SK-N-SH treated with all-trans-retinoic acid at 6 μM for 48 hours (cell line): ENCODE results near the gene SLC12A8.

ENCODE experiments used
- ATAC-seq: fragments of 200-7000 bp; cut with Tn5 transposase; 3 replicates; pipeline ENCODE4 v1.9.1; 2020; ENCODE audit warnings: mild to moderate bottlenecking, moderate library complexity
- ARNTL ChIP-seq: fragments of 450-650 bp; formaldehyde crosslinking; IDR thresholded peaks from 2 replicates; pipeline ENCODE4 v1.5.0; 2020; ENCODE audit warnings: low read depth, mild to moderate bottlenecking, moderate library complexity, borderline replicate concordance
- BACH2 ChIP-seq: fragments of 250-450 bp; sonication (Bioruptor Pico); IDR thresholded peaks from 2 replicates; pipeline ENCODE4 v1.9.0; 2021; ENCODE audit warnings: mild to moderate bottlenecking, borderline replicate concordance
- CSDC2 ChIP-seq: fragments of 250-450 bp; sonication (Bioruptor Pico); IDR thresholded peaks from 2 replicates; pipeline ENCODE4 v1.5.0; 2020; ENCODE audit warnings: mild to moderate bottlenecking, moderate library complexity
- ESRRG ChIP-seq: fragments of 250-450 bp; sonication (Bioruptor Pico); IDR thresholded peaks from 2 replicates; pipeline ENCODE4 v1.6.1; 2021; ENCODE audit warnings: mild to moderate bottlenecking
- ISL1 ChIP-seq: fragments of 250-450 bp; sonication (Bioruptor Pico); IDR thresholded peaks from 2 replicates; pipeline ENCODE4 v2.1.2; 2022; ENCODE audit warnings: mild to moderate bottlenecking, moderate library complexity
- OSR1 ChIP-seq: fragments of 250-450 bp; sonication (Bioruptor Pico); IDR thresholded peaks from 2 replicates; pipeline ENCODE4 v1.8.0; 2022; ENCODE audit warnings: moderate library complexity, mild to moderate bottlenecking, inconsistent platforms
- PPARA ChIP-seq: fragments of 250-450 bp; sonication (Bioruptor Pico); IDR thresholded peaks from 2 replicates; pipeline ENCODE4 v1.5.0; 2020; ENCODE audit warnings: mild to moderate bottlenecking, borderline replicate concordance
- RARB ChIP-seq: fragments of 250-450 bp; sonication (Bioruptor Pico); IDR thresholded peaks from 2 replicates; pipeline ENCODE4 v1.8.0; 2021; ENCODE audit warnings: mild to moderate bottlenecking, moderate library complexity
- SNAI2 ChIP-seq: fragments of 250-450 bp; sonication (Bioruptor Pico); IDR thresholded peaks from 2 replicates; pipeline ENCODE4 v1.5.0; 2020; ENCODE audit warnings: mild to moderate bottlenecking, moderate library complexity
- TCF4 ChIP-seq: fragments of 250-450 bp; sonication (Bioruptor Pico); IDR thresholded peaks from 2 replicates; pipeline ENCODE4 v1.8.0; 2021; ENCODE audit warnings: mild to moderate bottlenecking, moderate library complexity, borderline replicate concordance
- ZC3H10 ChIP-seq: fragments of 250-450 bp; sonication (Bioruptor Pico); IDR thresholded peaks from 2 replicates; pipeline ENCODE4 v1.5.1; 2021; ENCODE audit warnings: mild to moderate bottlenecking, moderate library complexity
- ZFP3 ChIP-seq: fragments of 250-450 bp; sonication (Bioruptor Pico); IDR thresholded peaks from 2 replicates; pipeline ENCODE4 v1.5.0; 2020; ENCODE audit warnings: mild to moderate bottlenecking, moderate library complexity
- ZFP30 ChIP-seq: fragments of 450-650 bp; formaldehyde crosslinking; IDR thresholded peaks from 2 replicates; pipeline ENCODE4 v1.5.0; 2022; ENCODE audit warnings: mild to moderate bottlenecking, moderate library complexity
- ZNF565 ChIP-seq: fragments of 450-650 bp; formaldehyde crosslinking; conservative IDR thresholded peaks from 2 replicates; pipeline ENCODE4 v1.5.0; 2020; ENCODE audit warnings: low read depth, mild to moderate bottlenecking, moderate library complexity
- ZNF70 ChIP-seq: fragments of 450-650 bp; formaldehyde crosslinking; IDR thresholded peaks from 2 replicates; pipeline ENCODE4 v1.5.0; 2020; ENCODE audit warnings: mild to moderate bottlenecking, moderate library complexity
- ZNF8 ChIP-seq: fragments of 450-650 bp; formaldehyde crosslinking; IDR thresholded peaks from 2 replicates; pipeline ENCODE4 v1.5.0; 2020; ENCODE audit warnings: mild to moderate bottlenecking, moderate library complexity
- TF ChIP-seq, protein P1 (sequence below): fragments of 250-450 bp; sonication (Bioruptor Pico); IDR thresholded peaks from 2 replicates; pipeline ENCODE4 v1.5.0; 2020; ENCODE audit warnings: mild to moderate bottlenecking, moderate library complexity
- TF ChIP-seq, protein P2 (sequence below): fragments of 250-450 bp; sonication (Bioruptor Pico); IDR thresholded peaks from 2 replicates; pipeline ENCODE4 v1.5.1; 2020; ENCODE audit warnings: low read depth, mild to moderate bottlenecking, moderate library complexity
- TF ChIP-seq, protein P3 (sequence below): fragments of 250-450 bp; sonication (Bioruptor Pico); IDR thresholded peaks from 2 replicates; pipeline ENCODE4 v1.5.1; 2021; ENCODE audit warnings: mild to moderate bottlenecking, moderate library complexity
- TF ChIP-seq, protein P4 (sequence below): fragments of 250-450 bp; sonication (Bioruptor Pico); IDR thresholded peaks from 2 replicates; pipeline ENCODE4 v1.8.0; 2021; ENCODE audit warnings: low read depth, mild to moderate bottlenecking, moderate library complexity, borderline replicate concordance
- TF ChIP-seq, protein P5 (sequence below): fragments of 250-450 bp; sonication (Bioruptor Pico); IDR thresholded peaks from 2 replicates; pipeline ENCODE4 v1.8.0; 2020; ENCODE audit warnings: mild to moderate bottlenecking, moderate library complexity, borderline replicate concordance

SLC12A8 gene

DNA sequence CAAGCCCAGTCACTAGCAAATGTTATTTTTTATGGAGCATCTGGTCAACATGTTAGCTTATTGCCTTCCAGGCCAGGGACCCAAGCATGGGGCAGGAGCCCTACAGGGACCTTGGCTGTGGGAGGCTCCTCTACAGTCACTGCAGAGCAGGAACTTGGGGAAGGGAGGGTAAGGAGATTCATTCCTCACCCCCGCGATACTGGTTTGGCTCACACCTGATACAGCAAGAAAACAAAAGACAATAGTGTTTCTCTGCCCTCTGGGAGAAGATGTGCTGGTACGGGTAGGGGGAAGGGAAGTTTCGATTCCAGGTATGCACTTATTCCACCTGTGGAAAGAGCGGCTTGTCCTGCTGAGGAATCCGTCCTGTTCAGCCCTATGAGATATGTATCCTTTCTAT, 77.6 kb downstream of the SLC12A8 start:
- no peak for TF ChIP-seq ZC3H10 (CRISPR knock-in tag)
- no peak for TF ChIP-seq ZFP30
- no peak for TF ChIP-seq ARNTL
- TF ChIP-seq, all 23 proteins: peak for 0
- ATAC-seq, result no peak

DNA sequence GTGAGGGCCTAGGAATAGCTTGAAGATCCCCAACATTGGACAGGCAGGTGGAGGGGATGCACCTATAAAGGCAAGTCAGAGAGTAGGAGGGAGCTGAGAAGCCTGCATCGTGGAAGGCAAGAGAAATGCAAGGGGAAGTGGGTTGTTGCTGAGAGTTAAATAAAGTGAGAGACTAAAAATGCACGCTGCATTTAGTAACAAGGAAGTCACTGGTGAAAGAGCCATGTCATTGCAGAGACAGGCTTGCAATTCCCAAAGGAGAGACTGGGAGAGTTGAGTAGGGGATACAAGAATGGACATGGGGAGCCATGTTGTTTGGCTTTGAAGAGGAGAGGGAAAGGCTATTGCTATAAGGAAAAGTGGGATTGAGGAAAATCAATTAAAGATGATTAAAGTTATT, 79.7 kb downstream of the SLC12A8 start:
- ATAC-seq, result no peak
- TF ChIP-seq SNAI2, result no peak
- no peak for TF ChIP-seq ZNF8
- TF ChIP-seq, protein P1, sequence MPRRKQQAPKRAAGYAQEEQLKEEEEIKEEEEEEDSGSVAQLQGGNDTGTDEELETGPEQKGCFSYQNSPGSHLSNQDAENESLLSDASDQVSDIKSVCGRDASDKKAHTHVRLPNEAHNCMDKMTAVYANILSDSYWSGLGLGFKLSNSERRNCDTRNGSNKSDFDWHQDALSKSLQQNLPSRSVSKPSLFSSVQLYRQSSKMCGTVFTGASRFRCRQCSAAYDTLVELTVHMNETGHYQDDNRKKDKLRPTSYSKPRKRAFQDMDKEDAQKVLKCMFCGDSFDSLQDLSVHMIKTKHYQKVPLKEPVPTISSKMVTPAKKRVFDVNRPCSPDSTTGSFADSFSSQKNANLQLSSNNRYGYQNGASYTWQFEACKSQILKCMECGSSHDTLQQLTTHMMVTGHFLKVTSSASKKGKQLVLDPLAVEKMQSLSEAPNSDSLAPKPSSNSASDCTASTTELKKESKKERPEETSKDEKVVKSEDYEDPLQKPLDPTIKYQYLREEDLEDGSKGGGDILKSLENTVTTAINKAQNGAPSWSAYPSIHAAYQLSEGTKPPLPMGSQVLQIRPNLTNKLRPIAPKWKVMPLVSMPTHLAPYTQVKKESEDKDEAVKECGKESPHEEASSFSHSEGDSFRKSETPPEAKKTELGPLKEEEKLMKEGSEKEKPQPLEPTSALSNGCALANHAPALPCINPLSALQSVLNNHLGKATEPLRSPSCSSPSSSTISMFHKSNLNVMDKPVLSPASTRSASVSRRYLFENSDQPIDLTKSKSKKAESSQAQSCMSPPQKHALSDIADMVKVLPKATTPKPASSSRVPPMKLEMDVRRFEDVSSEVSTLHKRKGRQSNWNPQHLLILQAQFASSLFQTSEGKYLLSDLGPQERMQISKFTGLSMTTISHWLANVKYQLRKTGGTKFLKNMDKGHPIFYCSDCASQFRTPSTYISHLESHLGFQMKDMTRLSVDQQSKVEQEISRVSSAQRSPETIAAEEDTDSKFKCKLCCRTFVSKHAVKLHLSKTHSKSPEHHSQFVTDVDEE (CRISPR knock-in tag), result no peak
- TF ChIP-seq, protein P2, sequence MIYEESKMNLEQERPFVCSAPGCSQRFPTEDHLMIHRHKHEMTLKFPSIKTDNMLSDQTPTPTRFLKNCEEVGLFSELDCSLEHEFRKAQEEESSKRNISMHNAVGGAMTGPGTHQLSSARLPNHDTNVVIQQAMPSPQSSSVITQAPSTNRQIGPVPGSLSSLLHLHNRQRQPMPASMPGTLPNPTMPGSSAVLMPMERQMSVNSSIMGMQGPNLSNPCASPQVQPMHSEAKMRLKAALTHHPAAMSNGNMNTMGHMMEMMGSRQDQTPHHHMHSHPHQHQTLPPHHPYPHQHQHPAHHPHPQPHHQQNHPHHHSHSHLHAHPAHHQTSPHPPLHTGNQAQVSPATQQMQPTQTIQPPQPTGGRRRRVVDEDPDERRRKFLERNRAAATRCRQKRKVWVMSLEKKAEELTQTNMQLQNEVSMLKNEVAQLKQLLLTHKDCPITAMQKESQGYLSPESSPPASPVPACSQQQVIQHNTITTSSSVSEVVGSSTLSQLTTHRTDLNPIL (CRISPR knock-in tag), result no peak
- TF ChIP-seq, protein P3, sequence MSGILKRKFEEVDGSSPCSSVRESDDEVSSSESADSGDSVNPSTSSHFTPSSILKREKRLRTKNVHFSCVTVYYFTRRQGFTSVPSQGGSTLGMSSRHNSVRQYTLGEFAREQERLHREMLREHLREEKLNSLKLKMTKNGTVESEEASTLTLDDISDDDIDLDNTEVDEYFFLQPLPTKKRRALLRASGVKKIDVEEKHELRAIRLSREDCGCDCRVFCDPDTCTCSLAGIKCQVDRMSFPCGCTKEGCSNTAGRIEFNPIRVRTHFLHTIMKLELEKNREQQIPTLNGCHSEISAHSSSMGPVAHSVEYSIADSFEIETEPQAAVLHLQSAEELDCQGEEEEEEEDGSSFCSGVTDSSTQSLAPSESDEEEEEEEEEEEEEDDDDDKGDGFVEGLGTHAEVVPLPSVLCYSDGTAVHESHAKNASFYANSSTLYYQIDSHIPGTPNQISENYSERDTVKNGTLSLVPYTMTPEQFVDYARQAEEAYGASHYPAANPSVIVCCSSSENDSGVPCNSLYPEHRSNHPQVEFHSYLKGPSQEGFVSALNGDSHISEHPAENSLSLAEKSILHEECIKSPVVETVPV (CRISPR knock-in tag), result no peak
- no peak for TF ChIP-seq ZC3H10 (CRISPR knock-in tag)
- no peak for TF ChIP-seq ISL1 (CRISPR knock-in tag)
- TF ChIP-seq, protein P4, sequence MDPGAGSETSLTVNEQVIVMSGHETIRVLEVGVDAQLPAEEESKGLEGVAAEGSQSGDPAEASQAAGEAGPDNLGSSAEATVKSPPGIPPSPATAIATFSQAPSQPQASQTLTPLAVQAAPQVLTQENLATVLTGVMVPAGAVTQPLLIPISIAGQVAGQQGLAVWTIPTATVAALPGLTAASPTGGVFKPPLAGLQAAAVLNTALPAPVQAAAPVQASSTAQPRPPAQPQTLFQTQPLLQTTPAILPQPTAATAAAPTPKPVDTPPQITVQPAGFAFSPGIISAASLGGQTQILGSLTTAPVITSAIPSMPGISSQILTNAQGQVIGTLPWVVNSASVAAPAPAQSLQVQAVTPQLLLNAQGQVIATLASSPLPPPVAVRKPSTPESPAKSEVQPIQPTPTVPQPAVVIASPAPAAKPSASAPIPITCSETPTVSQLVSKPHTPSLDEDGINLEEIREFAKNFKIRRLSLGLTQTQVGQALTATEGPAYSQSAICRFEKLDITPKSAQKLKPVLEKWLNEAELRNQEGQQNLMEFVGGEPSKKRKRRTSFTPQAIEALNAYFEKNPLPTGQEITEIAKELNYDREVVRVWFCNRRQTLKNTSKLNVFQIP, result no peak
- TF ChIP-seq, protein P5, sequence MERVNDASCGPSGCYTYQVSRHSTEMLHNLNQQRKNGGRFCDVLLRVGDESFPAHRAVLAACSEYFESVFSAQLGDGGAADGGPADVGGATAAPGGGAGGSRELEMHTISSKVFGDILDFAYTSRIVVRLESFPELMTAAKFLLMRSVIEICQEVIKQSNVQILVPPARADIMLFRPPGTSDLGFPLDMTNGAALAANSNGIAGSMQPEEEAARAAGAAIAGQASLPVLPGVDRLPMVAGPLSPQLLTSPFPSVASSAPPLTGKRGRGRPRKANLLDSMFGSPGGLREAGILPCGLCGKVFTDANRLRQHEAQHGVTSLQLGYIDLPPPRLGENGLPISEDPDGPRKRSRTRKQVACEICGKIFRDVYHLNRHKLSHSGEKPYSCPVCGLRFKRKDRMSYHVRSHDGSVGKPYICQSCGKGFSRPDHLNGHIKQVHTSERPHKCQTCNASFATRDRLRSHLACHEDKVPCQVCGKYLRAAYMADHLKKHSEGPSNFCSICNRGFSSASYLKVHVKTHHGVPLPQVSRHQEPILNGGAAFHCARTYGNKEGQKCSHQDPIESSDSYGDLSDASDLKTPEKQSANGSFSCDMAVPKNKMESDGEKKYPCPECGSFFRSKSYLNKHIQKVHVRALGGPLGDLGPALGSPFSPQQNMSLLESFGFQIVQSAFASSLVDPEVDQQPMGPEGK (CRISPR knock-in tag), result no peak
- TF ChIP-seq ZNF70, result no peak
- no peak for TF ChIP-seq RARB (CRISPR knock-in tag)
- no peak for TF ChIP-seq OSR1 (CRISPR knock-in tag)
- no peak for TF ChIP-seq ESRRG
- TF ChIP-seq ZFP30, result no peak
- TF ChIP-seq PPARA (CRISPR knock-in tag), result no peak
- no peak for TF ChIP-seq BACH2
- no peak for TF ChIP-seq ZNF565 (CRISPR knock-in tag)
- TF ChIP-seq ZFP3 (CRISPR knock-in tag), result no peak
- TF ChIP-seq TCF4 (CRISPR knock-in tag), result no peak
- TF ChIP-seq, all 23 proteins: peak for 0

DNA sequence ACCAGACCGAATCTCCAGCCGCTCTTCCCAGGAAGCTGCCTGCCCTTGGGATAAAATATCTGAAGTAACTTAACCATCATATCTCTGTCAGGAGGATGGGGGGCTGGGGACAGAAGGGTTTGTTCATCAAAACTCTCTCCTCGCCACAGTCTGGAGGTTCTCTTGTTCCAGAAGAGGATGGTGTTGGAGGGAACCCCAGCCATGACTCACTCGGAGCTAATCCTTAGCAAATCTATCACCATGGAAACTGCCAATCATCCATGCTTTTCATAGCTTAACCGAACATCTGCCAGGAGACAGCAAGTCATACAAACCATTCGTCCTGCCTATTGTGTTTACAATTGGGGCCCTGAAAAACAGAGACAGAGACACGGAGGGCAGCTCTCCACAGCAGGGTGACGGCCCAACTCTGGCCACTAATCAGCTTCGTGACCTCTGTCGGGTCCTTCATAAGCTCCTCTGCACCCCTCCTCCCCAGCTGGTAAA, 83.0 kb downstream of the SLC12A8 start:
- peak; percentile 90 for ATAC-seq

More for the DNA sequence above, 83.0 kb downstream of the SLC12A8 start:
- TF ChIP-seq CSDC2 (CRISPR knock-in tag), result no peak
- TF ChIP-seq, protein P2 (CRISPR knock-in tag), result no peak
- TF ChIP-seq, protein P5 (CRISPR knock-in tag), result no peak
- TF ChIP-seq, protein P4, result no peak
- TF ChIP-seq OSR1 (CRISPR knock-in tag), result 0 out of 2 replicates have a peak, but pooled peaks have one; percentile 53
- TF ChIP-seq, all 23 proteins: peak for 1
